HG03097 (cell line): ENCODE measurements around the gene ATP8A1.

ENCODE experiments used
- ATAC-seq: cut with Tn5 transposase; IDR thresholded peaks from one replicate; pipeline ENCODE4 v1.9.1; 2021; ENCODE audit not compliant: unreplicated experiment, low FRiP score

Gene ATP8A1

DNA sequence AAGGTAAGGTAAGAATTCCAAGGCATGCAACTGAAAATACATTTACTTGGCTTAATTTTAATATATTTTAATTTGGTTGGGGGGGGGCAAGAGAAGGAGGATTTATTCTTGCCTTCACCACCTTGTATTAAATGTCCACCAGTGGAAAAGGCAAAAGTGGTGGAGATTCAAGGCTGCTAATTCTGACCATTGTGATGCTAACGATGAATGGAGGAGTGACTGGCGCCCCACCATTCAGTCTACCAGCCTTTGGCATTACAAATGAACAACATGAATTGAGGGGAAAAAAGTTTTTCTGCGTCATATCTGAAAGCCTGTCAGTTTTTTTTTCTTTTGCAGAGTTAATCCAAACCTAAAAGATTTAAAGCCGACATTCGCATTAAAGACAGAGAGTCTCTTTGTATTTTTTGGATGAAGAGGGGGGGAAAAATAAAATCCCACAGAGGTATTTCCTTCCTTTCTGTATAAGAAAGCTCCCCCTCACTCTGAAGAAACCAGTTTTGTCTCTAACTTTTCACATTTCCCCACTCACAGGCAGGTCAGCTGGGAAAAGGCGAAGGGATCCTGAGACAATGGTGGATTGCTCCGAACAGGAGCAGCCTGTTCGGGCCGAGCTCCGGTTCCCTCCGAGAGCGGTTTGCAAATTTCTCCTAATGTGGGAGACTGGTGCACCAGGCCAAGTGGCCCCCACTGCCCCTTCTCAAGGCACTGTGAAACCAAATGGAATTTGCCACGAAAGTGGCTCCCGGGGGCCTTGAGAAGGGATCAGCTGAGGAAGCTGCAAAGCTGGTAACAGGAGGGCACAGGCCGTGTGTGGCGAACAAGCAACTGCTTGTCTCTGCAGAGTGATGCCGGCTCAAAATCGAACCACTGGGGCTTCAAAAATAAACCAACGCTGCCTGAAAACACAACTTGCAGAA is 231.5 kb downstream of the ATP8A1 start:
- no peak for ATAC-seq

- no peak for ATAC-seq
Observed at GRCh38 chr4:42420140-42420539, 236.8 kb downstream of the ATP8A1 start.

- no peak for ATAC-seq
Observed at GRCh38 chr4:42417550-42417949, 239.4 kb downstream of the ATP8A1 start.

- ATAC-seq, result no peak
Observed at GRCh38 chr4:42416017-42416416, 240.9 kb downstream of the ATP8A1 start.

DNA sequence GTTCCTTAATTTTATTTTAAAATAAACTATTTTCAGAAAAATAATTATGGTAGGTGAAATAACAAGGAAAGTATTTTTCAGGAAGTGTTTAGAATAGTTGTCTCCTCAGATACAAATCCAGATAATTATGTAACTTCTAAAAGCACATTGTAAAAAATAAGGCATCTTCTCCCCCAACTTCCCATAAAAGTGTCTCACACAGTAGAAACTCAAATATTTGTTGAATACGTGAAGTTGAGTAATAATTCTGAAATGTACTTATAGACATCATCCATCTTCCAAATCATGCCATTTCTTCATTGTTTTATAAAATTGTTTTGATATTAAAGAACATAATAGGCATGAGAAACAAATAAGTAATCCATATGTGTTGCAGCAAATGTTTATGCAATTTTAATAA is 241.6 kb downstream of the ATP8A1 start:
- no peak for ATAC-seq

DNA sequence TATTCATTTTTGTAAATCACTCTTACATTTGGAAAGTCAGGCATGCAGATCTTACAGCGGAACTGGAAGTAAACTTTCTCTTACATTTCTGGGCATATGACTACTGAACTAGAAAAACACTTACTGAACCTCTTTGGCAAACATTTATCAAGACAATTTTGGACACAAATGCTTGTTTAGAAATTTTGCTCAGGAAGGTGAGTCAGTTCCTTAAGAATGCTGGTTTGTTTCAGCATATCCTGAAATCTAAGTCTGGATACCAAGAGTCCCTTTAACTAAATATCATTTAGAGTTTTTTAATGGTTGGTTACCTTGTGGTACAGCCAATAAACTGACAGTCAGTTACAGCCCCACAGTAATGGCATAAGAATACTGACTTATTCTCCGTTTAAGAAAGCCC is 244.7 kb downstream of the ATP8A1 start:
- ATAC-seq, result no peak

DNA sequence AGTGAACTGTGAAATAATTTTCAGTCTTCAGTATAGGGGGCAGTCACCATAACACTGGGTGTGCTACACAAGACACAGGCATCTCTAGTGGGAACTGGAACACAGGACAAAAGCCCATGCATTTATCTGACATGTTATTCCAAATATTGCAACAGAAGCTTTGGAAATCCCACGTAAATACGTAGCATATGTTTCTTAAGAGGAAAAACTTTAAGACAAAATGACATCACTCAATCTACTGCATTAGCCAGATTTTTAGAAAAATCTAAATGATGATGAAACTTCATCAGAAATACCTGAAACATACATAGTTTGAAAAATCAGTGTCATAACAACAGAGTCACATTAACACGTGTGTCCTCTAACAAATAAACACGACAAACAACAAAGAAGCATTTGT is 245.1 kb downstream of the ATP8A1 start:
- no peak for ATAC-seq

GRCh38 chr4:42410446-42410845 is 246.5 kb downstream of the ATP8A1 start:
- ATAC-seq, result no peak

DNA sequence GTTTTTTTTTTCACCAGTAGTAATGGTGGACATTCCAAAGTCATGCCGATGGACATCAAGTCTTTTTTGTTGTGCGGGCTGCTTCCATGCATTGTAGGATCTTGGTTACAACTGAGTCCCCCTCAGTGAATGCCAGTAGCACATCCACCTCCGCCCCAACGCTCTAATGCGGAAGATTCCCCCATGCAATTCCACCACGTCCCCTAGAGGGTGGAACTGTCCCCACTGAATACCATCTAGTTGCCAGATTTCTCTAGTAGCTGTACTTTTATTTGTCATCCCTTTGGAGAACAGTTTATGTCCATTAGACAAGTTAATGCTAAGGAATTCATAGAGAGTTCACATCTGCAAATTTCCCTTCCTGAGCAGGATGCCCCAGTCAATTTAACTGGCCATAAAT is 252.9 kb downstream of the ATP8A1 start:
- no peak for ATAC-seq

GRCh38 chr4:42401171-42401570 is 255.7 kb downstream of the ATP8A1 start:
- no peak for ATAC-seq

GRCh38 chr4:42399393-42399792 is 257.5 kb downstream of the ATP8A1 start:
- no peak for ATAC-seq

DNA sequence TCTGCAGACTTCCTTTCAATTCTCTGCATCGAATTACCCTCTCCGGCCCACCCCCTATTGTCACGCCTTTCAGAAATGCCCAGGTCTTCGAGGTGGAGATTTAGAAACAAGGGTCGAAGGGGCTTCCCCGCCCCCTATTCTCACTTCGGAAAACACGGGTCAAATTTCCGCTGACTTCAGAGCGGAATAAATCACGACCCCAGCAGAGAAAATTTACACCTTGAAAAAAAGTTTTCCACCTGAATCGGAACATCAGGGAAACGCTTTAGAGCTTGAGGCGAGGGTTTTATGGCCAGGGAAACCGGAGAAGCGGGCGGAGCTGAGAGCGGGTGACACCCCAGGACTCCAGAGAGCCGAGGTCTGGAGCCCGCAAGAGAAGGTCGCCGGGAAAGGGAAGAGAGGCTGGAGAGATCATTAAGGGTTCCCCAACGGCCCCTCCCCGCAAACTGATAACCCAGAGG is 258.0 kb downstream of the ATP8A1 start:
- no peak for ATAC-seq

- no peak for ATAC-seq
Observed at GRCh38 chr4:42398171-42398870, 258.6 kb downstream of the ATP8A1 start.

DNA sequence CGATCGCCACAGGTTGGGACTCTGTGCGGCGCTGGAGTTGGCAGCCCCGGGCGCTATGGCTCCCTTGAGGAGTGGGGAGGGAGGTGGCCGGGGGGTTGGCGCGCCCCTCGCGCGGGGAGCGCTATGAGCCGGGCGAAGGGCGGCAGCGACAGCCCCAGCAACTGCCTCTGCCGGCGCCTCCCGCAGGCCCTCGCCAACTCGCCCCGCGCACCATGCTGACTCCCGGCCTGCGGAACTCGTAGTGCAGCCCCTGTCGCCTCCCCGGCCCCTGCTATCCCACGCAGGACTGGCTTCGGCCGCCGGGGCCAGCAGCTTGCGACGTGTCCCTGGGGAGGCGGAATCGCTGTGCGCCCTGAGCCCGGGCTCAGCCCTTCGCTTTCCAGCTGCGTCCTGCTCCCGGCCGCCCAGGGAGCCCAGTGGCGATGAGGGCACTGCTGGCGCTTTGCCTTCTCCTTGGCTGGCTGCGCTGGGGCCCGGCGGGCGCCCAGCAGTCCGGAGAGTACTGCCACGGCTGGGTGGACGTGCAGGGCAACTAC is 259.2 kb downstream of the ATP8A1 start:
- no peak for ATAC-seq

DNA sequence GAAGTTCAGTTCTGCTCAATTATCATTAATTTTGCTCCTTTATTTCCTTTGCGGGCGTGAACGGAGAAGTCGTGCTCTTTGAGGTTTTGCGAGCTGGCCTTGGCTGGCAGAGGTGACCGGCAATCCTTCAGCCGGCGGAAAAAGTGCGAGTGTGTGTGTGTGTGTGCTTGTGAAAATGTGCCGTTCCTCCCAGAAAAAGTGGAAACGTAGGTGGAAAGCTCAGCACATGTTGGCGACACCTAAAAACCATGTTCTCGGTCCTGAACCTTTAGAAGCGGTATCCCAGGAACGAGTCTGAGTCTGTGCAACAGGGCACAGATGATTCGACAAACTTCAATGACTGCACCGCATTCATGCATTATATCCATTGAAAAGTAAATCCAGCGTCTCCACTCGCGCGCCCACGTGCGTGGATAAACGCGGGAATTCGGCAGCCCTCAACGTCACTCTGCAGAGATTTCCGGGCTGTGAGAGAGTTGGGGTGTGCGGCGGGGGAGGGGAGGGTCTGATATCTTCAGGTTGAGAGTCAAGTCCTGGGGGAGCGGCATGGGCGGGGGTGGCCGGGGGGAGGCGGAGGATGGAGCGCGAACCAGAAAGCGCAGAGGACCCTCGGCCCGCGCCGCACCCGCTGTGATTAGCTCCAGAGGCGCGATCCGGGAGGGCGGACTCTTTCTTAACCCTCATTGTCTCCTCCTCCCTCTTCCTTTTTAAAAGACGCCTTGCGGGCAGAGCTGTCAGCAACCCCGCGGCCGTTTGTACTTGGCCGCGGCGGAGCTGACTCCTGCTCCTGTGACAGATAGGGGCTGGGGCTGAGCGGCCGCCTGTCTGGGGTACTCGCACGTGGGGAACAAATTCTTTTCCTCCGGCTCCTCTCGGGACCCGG is 259.9 kb downstream of the ATP8A1 start, which contains the start of gene SHISA3:
Gene SHISA3 (plus strand): TSS at position 737 of the 883 bp plus-strand sequence. CDS start 569 bp downstream, outside the sequence.
- no peak for ATAC-seq

GRCh38 chr4:42396361-42396751 is 260.5 kb downstream of the ATP8A1 start:
- no peak for ATAC-seq

- no peak for ATAC-seq
Observed at GRCh38 chr4:42395595-42395994, 261.3 kb downstream of the ATP8A1 start.

DNA sequence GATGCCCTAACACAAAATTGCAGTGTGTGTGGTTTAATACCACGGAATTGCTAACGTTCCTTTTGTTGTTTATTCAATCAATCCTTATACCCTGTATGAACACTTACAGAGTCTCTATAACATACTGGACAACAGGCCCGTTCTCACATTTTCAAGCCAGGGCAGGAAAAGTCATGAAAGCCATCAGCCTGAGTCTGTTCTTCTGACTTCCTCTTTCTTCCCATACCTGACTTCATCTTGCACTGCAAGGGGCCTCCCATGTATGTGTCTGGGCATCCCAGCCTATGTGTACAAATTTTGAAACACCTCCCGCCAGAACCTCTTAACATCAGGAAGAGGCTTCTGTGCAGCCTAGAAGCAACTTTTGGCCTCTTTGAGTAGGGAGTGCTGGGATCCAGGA is 264.5 kb downstream of the ATP8A1 start:
- ATAC-seq, result no peak

DNA sequence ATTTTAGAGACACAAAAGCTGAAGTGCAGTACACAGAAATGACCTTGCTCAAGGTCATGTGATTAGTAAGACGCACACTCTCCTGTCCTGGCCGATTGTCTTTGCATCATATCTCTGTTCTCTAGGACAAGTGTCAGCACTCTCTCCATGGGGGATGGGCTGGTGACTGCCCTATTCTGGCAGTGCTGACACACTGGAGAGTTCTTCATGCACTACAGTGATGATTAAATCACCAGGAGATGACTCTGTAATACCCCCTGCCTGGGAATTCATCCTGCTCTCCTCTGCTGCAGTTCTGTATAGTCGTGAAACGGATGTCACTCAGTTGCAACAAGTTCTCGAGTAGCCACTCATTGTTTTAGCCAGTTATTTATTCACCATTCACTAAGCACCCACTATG is 264.9 kb downstream of the ATP8A1 start:
- no peak for ATAC-seq

- ATAC-seq, result no peak
Observed at GRCh38 chr4:42391355-42391664, 265.6 kb downstream of the ATP8A1 start.
